ENCODE results near the gene CALML3.

DNA sequence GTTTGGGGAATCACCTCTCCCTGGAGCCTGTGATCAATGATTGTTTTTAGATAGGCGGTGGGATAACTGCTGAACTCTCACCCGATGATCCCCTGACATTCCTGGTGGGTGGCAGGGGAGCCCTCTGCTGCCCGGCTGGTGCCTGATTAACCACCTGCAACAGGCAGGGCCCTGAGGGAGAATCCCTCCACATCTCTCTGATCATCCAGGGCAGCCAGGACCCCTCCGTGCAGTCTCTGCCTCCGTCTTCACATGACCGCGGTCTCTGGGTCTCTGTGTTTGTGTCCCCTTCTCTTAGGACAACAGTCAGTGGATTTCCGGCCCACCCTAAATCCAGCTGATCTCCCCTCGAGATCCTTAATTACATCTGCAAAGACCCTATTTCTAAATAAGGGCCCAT, 42.7 kb upstream of the CALML3 start:
- TF ChIP-seq, protein P1, sequence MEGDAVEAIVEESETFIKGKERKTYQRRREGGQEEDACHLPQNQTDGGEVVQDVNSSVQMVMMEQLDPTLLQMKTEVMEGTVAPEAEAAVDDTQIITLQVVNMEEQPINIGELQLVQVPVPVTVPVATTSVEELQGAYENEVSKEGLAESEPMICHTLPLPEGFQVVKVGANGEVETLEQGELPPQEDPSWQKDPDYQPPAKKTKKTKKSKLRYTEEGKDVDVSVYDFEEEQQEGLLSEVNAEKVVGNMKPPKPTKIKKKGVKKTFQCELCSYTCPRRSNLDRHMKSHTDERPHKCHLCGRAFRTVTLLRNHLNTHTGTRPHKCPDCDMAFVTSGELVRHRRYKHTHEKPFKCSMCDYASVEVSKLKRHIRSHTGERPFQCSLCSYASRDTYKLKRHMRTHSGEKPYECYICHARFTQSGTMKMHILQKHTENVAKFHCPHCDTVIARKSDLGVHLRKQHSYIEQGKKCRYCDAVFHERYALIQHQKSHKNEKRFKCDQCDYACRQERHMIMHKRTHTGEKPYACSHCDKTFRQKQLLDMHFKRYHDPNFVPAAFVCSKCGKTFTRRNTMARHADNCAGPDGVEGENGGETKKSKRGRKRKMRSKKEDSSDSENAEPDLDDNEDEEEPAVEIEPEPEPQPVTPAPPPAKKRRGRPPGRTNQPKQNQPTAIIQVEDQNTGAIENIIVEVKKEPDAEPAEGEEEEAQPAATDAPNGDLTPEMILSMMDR (conservative IDR thresholded peaks at IDR 0.05) = no peak
- TF ChIP-seq ZFX (IDR thresholded peaks at IDR 0.05) = no peak
